K562 (cell line): ENCODE measurements around the gene LMBR1L.

ENCODE experiments used
- CTCF ChIP-seq, 3 experiments: IDR thresholded peaks in 2 of 3; conservative IDR thresholded peaks in 1 of 3; 2 replicates each; pipeline ENCODE4 v1.5.1; 2011 to 2012; ENCODE audit warnings: low read length in 3 of 3, mild to moderate bottlenecking in 3 of 3, control low read depth in 2 of 3, improper control_type of control experiment in 1 of 3, inconsistent platforms in 1 of 3, low read depth in 1 of 3, mixed read lengths in 1 of 3, moderate library complexity in 1 of 3; ENCODE audit not compliant: insufficient read depth in 2 of 3
- E2F6 ChIP-seq, 2 experiments: IDR thresholded peaks; 2 replicates each; pipeline ENCODE4 v1.6.1; 2011; ENCODE audit warnings: borderline replicate concordance in 1 of 2, control low read depth in 1 of 2, low read depth in 1 of 2, low read length in 1 of 2, mild to moderate bottlenecking in 1 of 2, mixed read lengths in 1 of 2, moderate library complexity in 1 of 2; ENCODE audit not compliant: insufficient read depth in 1 of 2, insufficient read length in 1 of 2, poor library complexity in 1 of 2, severe bottlenecking in 1 of 2; ENCODE audit errors: extremely low read depth in 1 of 2
- ESRRA ChIP-seq: fragments of 450-650 bp; IDR thresholded peaks from 2 replicates; pipeline ENCODE4 v1.6.1; 2014; ENCODE audit warnings: low read depth, mild to moderate bottlenecking, moderate library complexity, borderline replicate concordance
- HBP1 ChIP-seq: fragments of 450-650 bp; formaldehyde crosslinking; IDR thresholded peaks from 2 replicates; pipeline ENCODE4 v1.4.0; 2022; ENCODE audit warnings: missing genetic modification characterization
- HNRNPH1 ChIP-seq: fragments of 200-400 bp; formaldehyde crosslinking; optimal IDR thresholded peaks from 2 replicates; pipeline ENCODE3; 2017; ENCODE audit warnings: low read depth, mild to moderate bottlenecking, low read length, moderate library complexity
- MYC ChIP-seq, 2 experiments: fragments of 250-450 bp in 1 of 2; sonication (Bioruptor Pico) in 1 of 2; IDR thresholded peaks; 2 replicates each; pipeline versions ENCODE4 v1.5.1 to v1.6.1; 2012 to 2021; ENCODE audit warnings: low read depth in 2 of 2, borderline replicate concordance in 1 of 2, improper control_type of control experiment in 1 of 2, low read length in 1 of 2, mild to moderate bottlenecking in 1 of 2, moderate library complexity in 1 of 2
- SP2 ChIP-seq: IDR thresholded peaks from 2 replicates; pipeline ENCODE4 v1.6.1; 2011; ENCODE audit warnings: mild to moderate bottlenecking, low read depth, low read length, moderate library complexity; ENCODE audit not compliant: poor library complexity, severe bottlenecking; ENCODE audit errors: extremely low read depth
- SRF ChIP-seq, 2 experiments: fragments of 250-450, 450-650 bp in 1 of 2; sonication (Bioruptor Pico) in 1 of 2; sonication (generic) in 1 of 2; formaldehyde crosslinking; IDR thresholded peaks; 2 replicates each; pipeline versions ENCODE4 v1.5.0 to v1.5.1; 2020 to 2022; ENCODE audit warnings: mild to moderate bottlenecking in 1 of 2, missing genetic modification reagents in 1 of 2
- TAF1 ChIP-seq: IDR thresholded peaks from 2 replicates; pipeline ENCODE4 v1.6.1; 2011; ENCODE audit warnings: mild to moderate bottlenecking, low read length, moderate library complexity; ENCODE audit not compliant: insufficient read depth, control insufficient read depth, severe bottlenecking; ENCODE audit errors: extremely low read depth
- XRCC3 ChIP-seq: fragments of 450-650 bp; IDR thresholded peaks from 2 replicates; pipeline ENCODE4 v1.6.1; 2017; ENCODE audit warnings: mild to moderate bottlenecking, moderate library complexity
- ZNF146 ChIP-seq: IDR thresholded peaks from one replicate; pipeline ENCODE4 v1.6.1; 2018; ENCODE audit warnings: missing compliant biosample characterization; ENCODE audit not compliant: unreplicated experiment
- ZNF24 ChIP-seq: fragments of 450-650 bp; IDR thresholded peaks from 2 replicates; pipeline ENCODE4 v1.6.1; 2016

GRCh38 chr12:49109641-49110463 lies 795 bp downstream of the LMBR1L start:
- TF ChIP-seq TAF1 (no peak), ZNF146 (CRISPR knock-in tag) (no peak), E2F6 (IDR thresholded peaks at IDR 0.05; ENCODE audit: borderline replicate concordance in 1 of 2, extremely low read depth in 1 of 2, insufficient read depth in 1 of 2, insufficient read length in 1 of 2, low read depth in 1 of 2, low read length in 1 of 2, poor library complexity in 1 of 2, severe bottlenecking in 1 of 2) (no peak), XRCC3 (no peak), HNRNPH1 (no peak), HBP1 (no peak), MYC (IDR thresholded peaks at IDR 0.05; ENCODE audit: low read depth, low read length) (no peak), MYC (CRISPR knock-in tag; IDR thresholded peaks at IDR 0.05; ENCODE audit: borderline replicate concordance, low read depth) (no peak), ESRRA (no peak), CTCF (IDR thresholded peaks at IDR 0.05 in 2 of 3, conservative IDR thresholded peaks at IDR 0.05 in 1 of 3; ENCODE audit: insufficient read depth in 2 of 3, low read depth in 1 of 3, low read length in 3 of 3) (no peak), SRF (CRISPR knock-in tag; IDR thresholded peaks at IDR 0.05) (no peak), SP2 (no peak), ZNF24 (no peak)
